ENCODE data around the gene PHF2. TPM values are rescaled to one million over a fixed set of nuclear protein-coding genes. Genes with fewer than 3 reads are reported as not detected.
A peak's percentile ranks its signal among the peaks of the same experiment; 100 is the strongest.

The PHF2 gene
- total RNA-seq, 2 experiments from 2014 or later, result 25.5 to 26.8 TPM

- ChIA-PET POLR2A (interaction anchor here (3.6 kb wide), 1 partner anchor 14 kb away, joined by 14 read pairs; no protein-coding TSS in a partner anchor), CTCF (interaction anchor here (1.0 to 2.0 kb wide), 2 partner anchors 14 to 22 kb away, joined by 3 to 5 read pairs; no protein-coding TSS in a partner anchor)
- DNase-seq, result peak; percentile 10
- Mint-ChIP-seq H3K4me3 (no peak overlapping the region), H3K9me3 (peaks cover 17% of the 10 kb centered on the region), H3K27ac (no peak overlapping the region), H3K36me3 (ENCODE audit: low read depth) (peaks cover 21% of the 10 kb centered on the region), H3K27me3 (no peaks in the 10 kb centered on the region), H3K4me1 (peaks cover 16% of the 10 kb centered on the region)
These were observed 4.4 kb downstream of the PHF2 start for GRCh38 chr9:93580654-93581380.

DNA sequence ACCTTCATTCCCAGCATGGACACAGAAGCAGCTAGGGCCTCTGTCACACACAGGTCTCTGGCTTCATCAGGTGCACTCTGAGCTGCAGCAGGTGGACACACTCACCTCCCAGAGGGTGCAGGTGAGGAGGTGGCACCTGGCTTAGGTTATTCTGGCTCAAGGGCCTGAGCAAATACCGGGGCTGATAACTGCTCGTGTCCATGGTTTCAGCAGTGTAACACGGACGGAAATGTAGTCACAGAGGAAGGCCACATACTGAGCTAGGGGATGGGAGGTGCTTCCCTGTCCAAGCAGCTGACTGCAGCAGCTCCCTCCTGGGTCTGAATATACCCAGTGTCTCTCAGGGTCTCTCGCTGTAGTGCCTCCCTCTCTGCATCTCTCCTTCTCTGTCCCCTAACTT is 5.7 kb downstream of the PHF2 start:
- Mint-ChIP-seq H3K36me3 (ENCODE audit: low read depth) (peaks cover 22% of the 10 kb centered on the region), H3K27ac (no peak overlapping the region), H3K9me3 (peaks cover 17% of the 10 kb centered on the region)

DNA sequence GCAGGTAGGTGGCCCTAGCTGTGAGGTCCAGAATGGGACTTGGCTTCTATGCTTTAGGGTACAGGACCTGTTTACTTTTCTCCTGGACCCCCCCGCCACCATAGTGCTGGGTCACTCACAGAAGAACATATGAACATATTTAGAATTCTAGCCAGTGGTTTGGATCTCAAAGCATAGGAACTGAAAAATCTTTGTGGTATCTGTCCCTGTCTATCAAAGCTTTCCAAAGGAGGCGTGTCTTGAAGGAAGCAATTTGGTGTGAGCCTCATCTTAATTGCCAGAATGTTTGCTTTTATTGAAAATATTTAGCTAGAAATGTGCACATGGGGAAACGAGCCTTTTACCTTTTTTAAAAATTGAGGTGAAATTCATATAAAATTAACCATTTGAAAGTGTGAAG is 6.2 kb downstream of the PHF2 start:
- peak; percentile 8 for DNase-seq
- no peak overlapping the region for H3K4me3 Mint-ChIP-seq
- H3K36me3 Mint-ChIP-seq (ENCODE audit: low read depth), result peaks cover 21% of the 10 kb centered on the region
- ChIA-PET POLR2A (interaction anchor here (3.6 kb wide), 1 partner anchor 16 kb away, joined by 14 read pairs; no protein-coding TSS in a partner anchor), CTCF (interaction anchor here (2.2 kb wide), 1 partner anchor 16 kb away, joined by 6 read pairs; no protein-coding TSS in a partner anchor)
- H3K27ac Mint-ChIP-seq, result no peak overlapping the region
- no peaks in the 10 kb centered on the region for H3K27me3 Mint-ChIP-seq
- peaks cover 14% of the 10 kb centered on the region for H3K4me1 Mint-ChIP-seq
- peaks cover 17% of the 10 kb centered on the region for H3K9me3 Mint-ChIP-seq

More for the DNA sequence above, 5.7 kb downstream of the PHF2 start:
- no peaks in the 10 kb centered on the region for H3K27me3 Mint-ChIP-seq
- peak; percentile 7 for DNase-seq
- H3K4me3 Mint-ChIP-seq, result no peak overlapping the region
- ChIA-PET CTCF (interaction anchor here (1.0 to 2.2 kb wide), 2 partner anchors 16 to 21 kb away, joined by 3 to 6 read pairs; no protein-coding TSS in a partner anchor), POLR2A (interaction anchor here (3.6 kb wide), 1 partner anchor 16 kb away, joined by 14 read pairs; no protein-coding TSS in a partner anchor)
- H3K4me1 Mint-ChIP-seq, result peaks cover 16% of the 10 kb centered on the region

- no peak for DNase-seq
- no peak overlapping the region for H3K4me3 Mint-ChIP-seq
- peaks cover 17% of the 10 kb centered on the region for H3K9me3 Mint-ChIP-seq
- peaks cover 10% of the 10 kb centered on the region for H3K4me1 Mint-ChIP-seq
- CTCF ChIA-PET, result no interaction called here
- H3K27ac Mint-ChIP-seq, result no peak overlapping the region
- H3K27me3 Mint-ChIP-seq, result no peaks in the 10 kb centered on the region
- POLR2A ChIA-PET, result no interaction called here
- peaks cover 19% of the 10 kb centered on the region for H3K36me3 Mint-ChIP-seq (ENCODE audit: low read depth)
These were observed 8.9 kb downstream of the PHF2 start for GRCh38 chr9:93585259-93585658.

DNA sequence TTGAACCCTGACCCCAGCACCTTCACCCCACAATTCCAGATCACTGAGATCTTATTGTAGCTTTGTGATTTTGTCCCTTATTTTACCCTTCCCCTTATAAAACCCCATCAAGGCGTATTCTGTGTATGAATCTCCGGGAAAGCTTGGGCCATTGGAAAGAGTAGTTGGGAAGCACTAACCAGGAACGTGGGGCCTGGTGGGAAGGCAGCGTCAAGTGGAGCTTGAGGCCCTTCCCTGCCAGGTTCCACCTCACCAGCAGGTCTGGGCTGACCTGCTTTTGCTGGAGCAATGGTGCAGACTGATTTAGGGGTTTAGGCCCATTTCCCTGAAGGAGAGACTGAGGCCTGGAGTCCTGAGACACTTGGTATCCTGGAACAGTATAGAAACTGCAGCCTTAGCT is 9.3 kb downstream of the PHF2 start:
- POLR2A ChIA-PET, result interaction anchor here (1.1 kb wide), 1 partner anchor 8 kb away, joined by 4 read pairs; no protein-coding TSS in a partner anchor
- H3K4me3 Mint-ChIP-seq, result no peak overlapping the region

GRCh38 chr9:93586290-93587057 is 10.1 kb downstream of the PHF2 start:
- CTCF ChIA-PET, result no interaction called here
- peaks cover 17% of the 10 kb centered on the region for H3K9me3 Mint-ChIP-seq
- no peak overlapping the region for H3K27ac Mint-ChIP-seq
- H3K36me3 Mint-ChIP-seq (ENCODE audit: low read depth), result peaks cover 19% of the 10 kb centered on the region
- POLR2A ChIA-PET, result interaction anchor here (1.1 kb wide), 1 partner anchor 9 kb away, joined by 4 read pairs; no protein-coding TSS in a partner anchor
- H3K27me3 Mint-ChIP-seq, result no peaks in the 10 kb centered on the region
- H3K4me1 Mint-ChIP-seq, result peaks cover 10% of the 10 kb centered on the region
- peak; percentile 7 for DNase-seq
- no peak overlapping the region for H3K4me3 Mint-ChIP-seq

More for the DNA sequence above, 9.3 kb downstream of the PHF2 start:
- H3K36me3 Mint-ChIP-seq (ENCODE audit: low read depth), result peaks cover 19% of the 10 kb centered on the region
- H3K9me3 Mint-ChIP-seq, result peaks cover 17% of the 10 kb centered on the region
- CTCF ChIA-PET, result no interaction called here
- peaks cover 10% of the 10 kb centered on the region for H3K4me1 Mint-ChIP-seq
- no peak overlapping the region for H3K27ac Mint-ChIP-seq
- peak; percentile 9 for DNase-seq
- no peaks in the 10 kb centered on the region for H3K27me3 Mint-ChIP-seq

DNA sequence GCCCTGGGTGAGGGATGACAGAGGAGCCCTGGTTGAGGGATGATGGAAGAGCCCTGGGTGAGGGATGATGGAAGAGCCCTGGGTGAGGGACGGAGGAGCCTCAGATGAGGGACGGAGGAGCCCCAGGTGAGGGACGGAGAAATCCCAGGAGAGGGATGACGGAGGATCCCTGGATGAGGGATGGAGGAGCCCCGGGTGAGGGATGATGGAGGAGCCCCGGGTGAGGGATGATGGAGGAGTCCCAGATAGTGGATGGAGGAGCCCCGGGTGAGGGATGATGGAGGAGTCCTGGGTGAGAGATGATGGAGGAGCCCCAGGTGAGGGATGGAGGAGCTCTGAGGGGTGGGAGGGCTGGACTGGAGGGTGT is 10.9 kb downstream of the PHF2 start:
- Mint-ChIP-seq H3K4me3 (no peak overlapping the region), H3K36me3 (ENCODE audit: low read depth) (peaks cover 19% of the 10 kb centered on the region), H3K9me3 (peaks cover 17% of the 10 kb centered on the region), H3K27ac (no peak overlapping the region), H3K4me1 (peaks cover 11% of the 10 kb centered on the region), H3K27me3 (no peaks in the 10 kb centered on the region)
- POLR2A ChIA-PET, result no interaction called here
- CTCF ChIA-PET, result no interaction called here
- no peak for DNase-seq

DNA sequence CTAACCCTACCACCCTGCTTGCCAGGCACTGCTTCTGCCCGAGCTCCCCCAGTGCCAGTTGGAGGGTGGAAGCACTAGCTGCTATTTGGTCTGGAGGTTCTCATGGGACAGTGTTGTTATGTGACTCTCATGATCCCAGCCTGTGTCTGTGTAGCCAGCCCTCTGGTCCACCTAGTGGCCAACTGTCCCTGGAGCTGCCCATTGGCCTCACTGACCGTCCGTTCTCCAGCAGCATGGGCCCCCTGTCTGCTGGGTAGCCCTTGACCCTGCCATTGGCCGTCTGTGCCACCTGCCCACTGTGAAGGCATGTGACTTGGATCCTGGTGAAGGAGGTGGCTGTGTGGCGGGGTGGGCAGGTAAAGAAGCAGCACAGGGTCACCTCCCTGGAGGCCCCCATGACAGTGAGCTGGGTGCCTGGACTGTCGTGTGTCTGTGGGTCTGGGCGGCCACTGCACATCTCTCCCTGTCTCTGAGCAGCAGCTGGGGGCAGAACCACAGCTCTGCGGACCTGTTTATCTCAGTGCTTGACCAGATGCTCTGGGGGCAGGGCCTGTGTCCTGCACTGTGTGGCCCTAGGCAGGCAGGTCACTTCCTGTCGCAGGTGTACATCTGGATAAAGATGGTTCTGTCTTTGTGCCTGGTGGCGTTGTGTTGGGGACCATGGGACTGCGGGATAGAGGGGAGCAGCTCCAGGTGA is 11.4 kb downstream of the PHF2 start:
- peak; percentile 12 for DNase-seq
- H3K4me1 Mint-ChIP-seq, result peaks cover 14% of the 10 kb centered on the region
- H3K9me3 Mint-ChIP-seq, result peaks cover 17% of the 10 kb centered on the region
- no peaks in the 10 kb centered on the region for H3K27me3 Mint-ChIP-seq
- POLR2A ChIA-PET, result no interaction called here
- peaks cover 19% of the 10 kb centered on the region for H3K36me3 Mint-ChIP-seq (ENCODE audit: low read depth)
- CTCF ChIA-PET, result interaction anchor here (1.5 kb wide), 1 partner anchor 21 kb away, joined by 4 read pairs; no protein-coding TSS in a partner anchor
- H3K27ac Mint-ChIP-seq, result no peak overlapping the region
- no peak overlapping the region for H3K4me3 Mint-ChIP-seq

GRCh38 chr9:93588641-93589609 is 12.5 kb downstream of the PHF2 start:
- Mint-ChIP-seq H3K27me3 (no peaks in the 10 kb centered on the region), H3K4me3 (no peak overlapping the region), H3K9me3 (peaks cover 12% of the 10 kb centered on the region), H3K27ac (no peak overlapping the region), H3K4me1 (peaks cover 15% of the 10 kb centered on the region), H3K36me3 (ENCODE audit: low read depth) (peaks cover 15% of the 10 kb centered on the region)
- CTCF ChIA-PET, result interaction anchor here (1.5 kb wide), 1 partner anchor 22 kb away, joined by 4 read pairs; no protein-coding TSS in a partner anchor
- DNase-seq, result peak; percentile 11
- POLR2A ChIA-PET, result no interaction called here

DNA sequence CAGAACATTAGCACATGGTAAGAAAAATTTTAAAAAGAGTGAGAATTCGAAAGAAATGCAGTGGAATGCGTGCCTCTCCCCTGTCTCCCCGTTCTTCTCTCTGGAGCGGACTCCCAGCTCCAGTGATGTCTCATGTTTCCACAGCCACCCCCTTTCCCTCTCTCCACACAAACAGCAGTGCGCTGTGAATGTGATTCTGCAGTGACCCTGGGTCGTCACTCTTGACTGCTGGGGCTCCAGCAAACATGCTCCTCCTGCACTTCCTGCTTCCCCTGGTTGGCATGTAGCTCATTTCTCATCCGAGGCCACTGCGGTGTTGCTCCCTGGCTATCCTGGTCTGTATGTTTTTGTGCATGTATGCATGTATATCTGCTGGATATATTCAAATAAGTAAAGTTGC is 13.3 kb downstream of the PHF2 start:
- Mint-ChIP-seq H3K27ac (no peak overlapping the region), H3K36me3 (ENCODE audit: low read depth) (peaks cover 11% of the 10 kb centered on the region), H3K4me3 (no peak overlapping the region), H3K4me1 (peaks cover 15% of the 10 kb centered on the region), H3K27me3 (no peaks in the 10 kb centered on the region), H3K9me3 (peaks cover 8% of the 10 kb centered on the region)
- ChIA-PET CTCF (interaction anchor here (1.5 kb wide), 1 partner anchor 23 kb away, joined by 4 read pairs; no protein-coding TSS in a partner anchor), POLR2A (no interaction called here)
- peak; percentile 15 for DNase-seq

DNA sequence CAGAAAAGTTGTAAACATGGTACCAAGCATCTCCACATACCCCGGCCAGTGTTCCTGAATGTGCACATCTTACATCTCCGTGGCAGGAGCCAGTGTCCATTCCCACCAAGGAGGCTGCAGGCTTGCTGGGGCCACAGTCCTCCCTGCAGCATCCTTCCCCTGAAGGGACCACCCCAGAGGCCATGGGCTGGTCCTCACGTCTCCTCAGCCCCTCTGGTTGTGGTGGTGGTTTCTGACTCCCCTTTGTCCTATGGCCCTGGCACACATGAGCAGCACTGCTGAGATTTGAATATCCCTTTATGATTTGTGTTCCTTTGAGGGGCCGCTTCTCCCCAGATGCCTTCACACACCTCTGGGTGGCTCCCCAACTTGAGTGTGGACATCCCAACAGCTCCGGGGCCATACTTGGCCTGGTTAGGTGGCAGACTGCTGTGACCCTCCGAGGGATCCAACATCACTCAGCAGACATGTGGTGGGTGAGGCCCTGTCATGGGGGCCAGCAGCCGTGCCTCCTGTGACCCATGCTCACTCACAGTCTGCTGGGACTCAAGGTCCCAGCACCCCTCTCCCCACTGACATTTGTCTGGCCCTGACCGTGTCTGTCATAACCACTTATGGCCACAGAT is 14.3 kb downstream of the PHF2 start:
- CTCF ChIA-PET, result no interaction called here

More for the DNA sequence above, 14.3 kb downstream of the PHF2 start:
- Mint-ChIP-seq H3K4me3 (no peak overlapping the region), H3K4me1 (peaks cover 15% of the 10 kb centered on the region), H3K36me3 (ENCODE audit: low read depth) (peaks cover 2% of the 10 kb centered on the region), H3K27ac (no peak overlapping the region), H3K9me3 (no peaks in the 10 kb centered on the region), H3K27me3 (no peaks in the 10 kb centered on the region)
- POLR2A ChIA-PET, result interaction anchor here (1.2 kb wide), 1 partner anchor 12 kb away, joined by 3 read pairs; no protein-coding TSS in a partner anchor
- peak; percentile 12 for DNase-seq
